Measurements from ENCODE around the gene FOXO6. TPM values are rescaled to one million over a fixed set of nuclear protein-coding genes. Genes with fewer than 3 reads are reported as not detected.
A peak's percentile ranks its signal among the peaks of the same experiment; 100 is the strongest.

FOXO6 gene
- total RNA-seq, 2 donors from 2014 or later, result 1.4 to 1.9 TPM

DNA sequence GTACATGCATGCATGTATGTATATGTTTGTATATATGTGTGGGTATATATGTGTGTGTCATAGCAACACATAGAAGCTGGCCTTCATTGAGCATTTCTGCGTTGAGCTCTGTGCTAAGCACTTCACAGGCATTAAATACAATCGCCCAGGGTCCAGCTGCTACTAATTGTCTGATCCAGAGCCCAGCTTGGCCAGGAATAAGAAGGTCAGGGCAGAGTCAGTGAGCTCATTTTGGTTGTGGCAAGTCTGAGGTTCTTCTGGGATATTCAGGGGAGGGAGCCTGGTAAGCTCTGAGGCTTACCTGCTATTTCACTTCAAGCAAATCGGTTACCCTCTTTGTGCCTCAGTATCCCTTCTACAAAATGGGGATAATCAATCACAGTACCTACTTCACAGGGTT, 59.6 kb downstream of the FOXO6 start:
- TF ChIP-seq, protein P1, sequence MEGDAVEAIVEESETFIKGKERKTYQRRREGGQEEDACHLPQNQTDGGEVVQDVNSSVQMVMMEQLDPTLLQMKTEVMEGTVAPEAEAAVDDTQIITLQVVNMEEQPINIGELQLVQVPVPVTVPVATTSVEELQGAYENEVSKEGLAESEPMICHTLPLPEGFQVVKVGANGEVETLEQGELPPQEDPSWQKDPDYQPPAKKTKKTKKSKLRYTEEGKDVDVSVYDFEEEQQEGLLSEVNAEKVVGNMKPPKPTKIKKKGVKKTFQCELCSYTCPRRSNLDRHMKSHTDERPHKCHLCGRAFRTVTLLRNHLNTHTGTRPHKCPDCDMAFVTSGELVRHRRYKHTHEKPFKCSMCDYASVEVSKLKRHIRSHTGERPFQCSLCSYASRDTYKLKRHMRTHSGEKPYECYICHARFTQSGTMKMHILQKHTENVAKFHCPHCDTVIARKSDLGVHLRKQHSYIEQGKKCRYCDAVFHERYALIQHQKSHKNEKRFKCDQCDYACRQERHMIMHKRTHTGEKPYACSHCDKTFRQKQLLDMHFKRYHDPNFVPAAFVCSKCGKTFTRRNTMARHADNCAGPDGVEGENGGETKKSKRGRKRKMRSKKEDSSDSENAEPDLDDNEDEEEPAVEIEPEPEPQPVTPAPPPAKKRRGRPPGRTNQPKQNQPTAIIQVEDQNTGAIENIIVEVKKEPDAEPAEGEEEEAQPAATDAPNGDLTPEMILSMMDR (IDR thresholded peaks at IDR 0.05), result no peak
- H3K27ac ChIP-seq, result peak overlapping the region in 1 of 2 donors; percentile 16

DNA sequence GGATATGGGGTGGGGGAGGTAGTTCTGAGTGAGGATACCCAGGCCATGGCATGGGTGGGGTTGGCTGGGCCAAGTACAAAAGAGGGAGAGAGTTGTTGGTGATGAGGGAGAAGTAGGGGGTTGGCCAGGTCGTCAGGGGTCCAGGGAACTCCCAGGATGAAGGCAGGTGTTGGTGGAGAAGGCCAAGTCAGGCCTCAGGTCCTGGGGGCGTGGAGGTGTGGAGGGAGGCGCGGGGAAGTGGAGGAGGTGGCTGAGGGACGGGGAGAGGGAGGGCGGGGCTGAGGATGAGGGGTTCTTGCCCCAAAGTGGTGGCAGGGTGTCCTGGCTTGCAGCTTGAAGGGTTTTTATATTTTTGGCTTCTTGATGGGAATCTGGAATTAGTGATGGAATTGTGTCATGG, 61.1 kb downstream of the FOXO6 start:
- H3K27me3 ChIP-seq, result no peaks in the 10 kb centered on the region
- no peaks in the 10 kb centered on the region for H3K36me3 ChIP-seq
- H3K27ac ChIP-seq, result no peak overlapping the region
- DNase-seq (ENCODE audit: low spot score), result no peak
- no peaks in the 10 kb centered on the region for H3K9me3 ChIP-seq
- TF ChIP-seq, protein P1 (IDR thresholded peaks at IDR 0.05), result no peak
- no peak overlapping the region for H3K4me3 ChIP-seq
- H3K4me1 ChIP-seq, result peaks cover 0 to 19% of the 10 kb centered on the region in 2 donors

More for the DNA sequence above, 59.6 kb downstream of the FOXO6 start:
- Histone ChIP-seq H3K27me3 (no peaks in the 10 kb centered on the region), H3K9me3 (no peaks in the 10 kb centered on the region), H3K4me1 (peaks cover 0 to 24% of the 10 kb centered on the region in 2 donors), H3K36me3 (no peaks in the 10 kb centered on the region), H3K4me3 (no peak overlapping the region)
- no peak for DNase-seq (ENCODE audit: low spot score)

DNA sequence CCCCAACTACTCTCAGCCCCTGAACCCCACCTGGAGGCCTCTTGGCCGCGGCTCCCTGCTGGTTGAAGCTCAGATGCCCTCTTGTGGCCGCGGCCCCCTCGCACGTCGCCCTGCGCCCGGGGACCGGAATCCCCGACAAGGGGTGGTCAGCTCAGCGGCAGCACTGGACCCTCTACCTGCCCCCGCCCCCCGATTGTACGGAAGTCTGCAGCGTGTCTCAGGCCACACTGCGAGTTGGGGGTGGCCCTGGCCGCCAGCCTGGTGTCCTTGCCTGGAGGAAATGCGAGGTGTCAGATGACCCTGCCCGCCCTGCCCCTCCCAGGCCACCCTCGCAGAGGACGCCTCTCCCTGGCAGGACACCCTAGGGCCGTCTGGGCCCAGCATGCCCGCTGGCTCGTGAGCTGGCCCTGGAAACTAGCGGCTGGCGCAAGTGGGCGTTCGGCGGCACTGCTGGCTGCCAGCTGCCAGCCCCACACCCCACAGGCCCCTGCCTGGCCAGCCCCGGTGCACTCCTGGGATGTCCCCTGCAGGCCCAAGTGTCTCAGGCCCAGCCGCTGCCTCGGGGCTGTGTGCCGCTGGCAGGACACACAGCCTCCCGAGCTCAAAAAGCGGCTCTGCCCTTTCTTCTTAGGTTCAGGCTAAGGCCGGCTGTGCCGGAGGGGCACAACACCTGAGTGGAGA, 62.4 kb downstream of the FOXO6 start:
- Histone ChIP-seq H3K36me3 (no peaks in the 10 kb centered on the region), H3K4me1 (peaks cover 0 to 9% of the 10 kb centered on the region in 2 donors), H3K27ac (peak overlapping the region; percentile 65 to 71), H3K27me3 (no peaks in the 10 kb centered on the region), H3K4me3 (peak overlapping the region; percentile 31 to 37), H3K9me3 (no peaks in the 10 kb centered on the region)
- no peak for DNase-seq (ENCODE audit: low spot score)
- TF ChIP-seq, protein P1 (IDR thresholded peaks at IDR 0.05), result peak in 1 of 2 donors; percentile 51

DNA sequence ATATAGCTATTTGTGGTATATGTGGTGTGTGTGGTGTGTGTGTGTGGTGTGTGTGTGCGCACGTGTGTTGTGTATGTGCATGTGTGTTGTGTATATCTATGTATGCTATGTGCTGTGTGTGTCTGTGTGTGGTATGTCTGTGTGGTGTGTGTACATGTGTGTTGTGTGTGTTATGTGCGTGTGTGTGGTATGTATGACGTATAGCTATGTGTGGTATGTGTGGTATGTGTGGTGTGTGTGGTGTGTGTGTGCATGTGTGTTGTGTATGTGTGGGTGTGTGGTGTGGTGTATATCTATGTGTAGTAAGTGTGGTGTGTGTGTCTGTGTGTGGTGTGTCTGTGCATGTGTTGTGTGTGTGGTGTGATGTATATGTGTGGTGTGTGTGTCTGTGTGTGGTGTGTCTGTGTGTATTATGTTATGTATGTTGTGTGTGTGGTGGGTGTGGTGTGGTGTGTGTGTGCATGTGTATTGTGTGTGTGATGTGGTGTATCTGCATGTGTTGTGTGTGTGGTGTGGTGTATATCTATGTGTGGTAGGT, 63.4 kb downstream of the FOXO6 start:
- TF ChIP-seq, protein P1 (IDR thresholded peaks at IDR 0.05), result no peak
- no peak for DNase-seq (ENCODE audit: low spot score)
- H3K27ac ChIP-seq, result peak overlapping the region in 1 of 2 donors; percentile 71
- H3K27me3 ChIP-seq, result no peaks in the 10 kb centered on the region
- H3K9me3 ChIP-seq, result no peaks in the 10 kb centered on the region
- no peaks in the 10 kb centered on the region for H3K36me3 ChIP-seq
- peak overlapping the region in 1 of 2 donors; percentile 37 for H3K4me3 ChIP-seq
- no peaks in the 10 kb centered on the region for H3K4me1 ChIP-seq

DNA sequence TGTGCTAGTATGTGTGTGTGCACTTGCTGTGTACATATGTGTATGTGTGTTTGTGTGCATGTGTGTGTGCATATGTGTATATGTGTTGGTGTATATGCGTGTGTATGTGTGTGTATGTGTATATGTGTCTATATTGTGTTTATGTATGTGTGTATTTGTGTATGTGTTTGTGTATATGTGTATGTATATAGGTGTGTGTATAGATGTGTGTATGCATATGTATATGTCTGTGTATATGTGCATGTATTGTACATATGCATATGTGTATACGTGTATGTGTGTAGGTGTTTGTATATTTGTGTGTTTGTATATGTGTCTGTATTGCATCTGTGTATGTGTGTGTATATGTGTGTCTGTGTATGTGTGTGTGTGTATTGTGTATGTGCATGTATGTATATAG, 64.1 kb downstream of the FOXO6 start:
- H3K4me1 ChIP-seq, result no peaks in the 10 kb centered on the region
- no peak overlapping the region for H3K4me3 ChIP-seq
- no peak for DNase-seq (ENCODE audit: low spot score)
- no peak overlapping the region for H3K27ac ChIP-seq
- H3K36me3 ChIP-seq, result no peaks in the 10 kb centered on the region
- no peaks in the 10 kb centered on the region for H3K9me3 ChIP-seq
- H3K27me3 ChIP-seq, result no peaks in the 10 kb centered on the region
- TF ChIP-seq, protein P1 (IDR thresholded peaks at IDR 0.05), result no peak

Measured in right atrium auricular region (tissue), 2 donors.